NCI-H82 (cell line): ENCODE data around the gene NCK2.

Experiments
- DNase-seq: peaks from one replicate; lab custom pipeline; 2025; lab: John Stamatoyannopoulos, UW

The NCK2 gene

GRCh38 chr2:105814291-105814940 lies 69.7 kb downstream of the NCK2 start:
- DNase-seq, result no peak

- no peak for DNase-seq
These were observed 70.7 kb downstream of the NCK2 start for GRCh38 chr2:105815401-105815800.

- DNase-seq, result no peak
These were observed 75.4 kb downstream of the NCK2 start for GRCh38 chr2:105820151-105820550.

- DNase-seq, result no peak
These were observed 76.0 kb downstream of the NCK2 start for GRCh38 chr2:105820691-105821090.

- no peak for DNase-seq
These were observed 76.9 kb downstream of the NCK2 start for GRCh38 chr2:105821428-105822125.

- DNase-seq, result no peak
These were observed 77.5 kb downstream of the NCK2 start for GRCh38 chr2:105822186-105822585.

DNA sequence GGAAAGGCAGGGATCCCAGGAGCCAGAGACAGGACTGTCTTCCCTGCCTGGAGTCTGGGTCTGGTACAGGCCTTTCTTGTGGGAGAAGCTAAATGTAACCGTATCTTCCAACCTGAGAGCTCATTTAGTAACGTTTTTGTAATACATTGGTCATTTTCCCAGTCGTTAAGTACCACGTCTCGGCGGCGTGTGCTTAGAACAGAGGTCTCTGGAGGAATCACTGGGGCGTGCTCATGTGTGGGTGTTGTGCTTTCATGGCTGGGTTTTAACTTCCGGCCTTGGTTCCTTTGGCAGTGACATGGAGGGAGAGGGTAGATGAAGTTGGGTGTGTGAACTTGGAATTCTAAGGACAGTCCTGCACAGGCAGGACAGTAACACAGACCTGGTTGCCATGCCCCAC lies 79.7 kb downstream of the NCK2 start:
- no peak for DNase-seq

- no peak for DNase-seq
These were observed 82.8 kb downstream of the NCK2 start for GRCh38 chr2:105827351-105828096.

DNA sequence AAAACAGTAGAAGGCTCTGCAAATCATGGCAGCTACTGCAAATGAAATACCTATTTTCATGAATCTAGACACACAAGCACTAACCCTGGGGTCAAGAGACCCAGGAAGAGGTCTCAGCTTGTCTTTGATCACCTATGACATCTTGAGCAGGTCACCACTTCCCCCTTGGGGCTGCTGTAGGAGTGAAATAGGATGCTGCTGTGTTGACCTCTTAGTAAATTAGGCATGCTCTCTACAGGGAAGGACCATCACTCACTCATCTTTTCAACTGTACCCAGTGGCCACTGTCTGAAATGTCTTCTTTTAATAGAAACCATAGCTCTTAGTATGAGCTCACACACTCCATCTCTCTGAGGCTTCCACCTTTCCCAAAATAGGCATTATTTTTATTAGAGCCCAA lies 83.8 kb downstream of the NCK2 start:
- DNase-seq, result no peak

- no peak for DNase-seq
These were observed 90.2 kb downstream of the NCK2 start for GRCh38 chr2:105834931-105835330.

- DNase-seq, result no peak
These were observed 91.6 kb downstream of the NCK2 start for GRCh38 chr2:105836341-105836740.

GRCh38 chr2:105836840-105837692 lies 92.4 kb downstream of the NCK2 start:
- no peak for DNase-seq

DNA sequence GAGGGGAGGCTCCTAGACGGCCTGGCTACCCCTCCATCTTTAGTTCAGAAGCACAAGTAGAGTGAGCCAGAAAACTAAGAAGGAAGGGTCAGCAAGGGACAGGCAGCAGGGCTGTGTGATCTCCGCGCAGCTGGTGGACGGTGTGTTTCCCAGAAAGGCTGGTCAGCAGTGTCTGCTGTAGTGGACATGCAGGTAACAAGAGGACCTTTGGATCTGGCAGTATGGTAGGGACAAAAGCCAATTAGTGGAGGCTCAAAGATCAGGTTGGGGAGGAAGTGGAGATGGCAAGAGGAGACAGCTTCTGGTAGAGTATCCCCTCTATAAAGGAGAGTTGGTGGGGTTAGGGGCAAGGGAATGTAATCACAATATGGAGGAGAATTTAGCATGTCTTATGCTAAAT lies 95.1 kb downstream of the NCK2 start:
- DNase-seq, result no peak

DNA sequence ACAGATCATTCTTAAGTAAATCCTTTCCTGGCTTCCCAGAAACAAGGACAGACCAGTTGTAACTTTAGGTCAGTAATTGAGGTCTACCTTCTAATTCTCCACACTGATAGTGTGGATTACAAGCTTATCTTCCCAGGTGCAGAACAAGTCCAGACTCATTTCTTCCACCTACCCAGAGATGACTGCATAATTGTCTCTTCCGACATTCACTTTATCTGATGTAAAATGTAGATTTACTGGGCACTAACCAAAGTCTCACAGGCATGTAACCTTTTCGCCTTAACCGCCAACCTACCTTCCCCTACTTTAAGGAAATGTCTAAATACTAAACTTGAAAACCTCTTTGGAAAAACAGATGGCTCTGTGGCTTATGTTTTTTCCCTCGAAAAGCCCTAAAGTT lies 96.2 kb downstream of the NCK2 start:
- no peak for DNase-seq

DNA sequence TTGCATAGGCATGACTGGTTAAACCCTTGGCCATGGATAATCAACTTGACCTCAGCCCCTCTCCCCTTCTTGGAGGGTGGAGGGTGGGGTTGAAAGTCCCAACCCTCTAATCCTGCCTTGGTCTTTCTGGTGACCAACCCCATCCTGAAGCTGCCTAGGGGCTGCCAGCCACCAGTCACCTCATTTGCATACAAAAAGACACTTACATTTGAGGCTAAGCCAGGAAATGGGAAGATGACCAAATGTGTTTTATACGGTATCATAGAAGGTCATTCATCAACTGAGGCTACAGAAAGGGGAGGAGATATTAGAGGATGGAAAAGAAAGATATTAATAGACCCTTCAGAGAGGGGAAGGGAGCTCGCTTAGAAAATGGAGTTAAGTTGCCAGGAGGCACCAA lies 96.8 kb downstream of the NCK2 start:
- no peak for DNase-seq

DNA sequence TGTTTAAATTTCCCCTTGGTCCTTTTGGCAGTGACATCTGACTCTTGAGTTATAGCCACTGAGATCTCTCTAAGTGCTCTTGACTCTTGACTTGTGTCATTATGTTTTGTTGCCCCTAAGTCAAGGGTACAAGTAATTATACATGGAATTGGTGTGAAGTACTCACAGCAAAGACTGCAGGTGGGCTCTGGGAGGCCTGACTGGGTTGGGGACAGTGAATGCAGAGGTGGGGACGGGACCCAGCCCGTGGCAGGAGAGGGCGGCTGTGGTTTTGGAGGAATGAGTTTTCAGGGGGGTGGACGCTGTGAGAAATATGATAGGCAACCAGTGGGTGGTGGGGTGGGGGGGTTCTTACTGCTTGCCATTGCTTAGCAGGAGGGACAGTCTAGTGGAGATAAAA lies 97.8 kb downstream of the NCK2 start:
- DNase-seq, result no peak

GRCh38 chr2:105843476-105844374 lies 99.0 kb downstream of the NCK2 start:
- no peak for DNase-seq

GRCh38 chr2:105845976-105846375 lies 101.3 kb downstream of the NCK2 start:
- DNase-seq, result no peak

DNA sequence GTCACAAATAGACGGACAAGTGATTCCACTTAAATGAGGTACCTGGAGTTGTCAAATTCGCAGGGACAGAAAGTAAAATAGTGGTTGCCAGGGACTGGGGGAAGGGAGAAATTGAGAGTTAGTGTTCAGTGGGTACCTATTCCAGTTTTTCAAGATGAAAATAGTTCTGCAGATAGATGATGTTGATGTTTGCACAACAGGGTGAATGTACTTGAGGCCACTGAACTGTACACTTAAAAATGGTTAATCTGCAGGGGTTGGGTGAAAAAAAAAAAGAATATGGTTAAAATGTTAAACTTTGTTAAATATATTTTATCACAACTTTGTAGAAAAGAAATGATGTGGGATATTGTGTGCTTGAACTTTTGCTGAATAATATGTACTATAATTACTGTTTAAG lies 102.3 kb downstream of the NCK2 start:
- no peak for DNase-seq

DNA sequence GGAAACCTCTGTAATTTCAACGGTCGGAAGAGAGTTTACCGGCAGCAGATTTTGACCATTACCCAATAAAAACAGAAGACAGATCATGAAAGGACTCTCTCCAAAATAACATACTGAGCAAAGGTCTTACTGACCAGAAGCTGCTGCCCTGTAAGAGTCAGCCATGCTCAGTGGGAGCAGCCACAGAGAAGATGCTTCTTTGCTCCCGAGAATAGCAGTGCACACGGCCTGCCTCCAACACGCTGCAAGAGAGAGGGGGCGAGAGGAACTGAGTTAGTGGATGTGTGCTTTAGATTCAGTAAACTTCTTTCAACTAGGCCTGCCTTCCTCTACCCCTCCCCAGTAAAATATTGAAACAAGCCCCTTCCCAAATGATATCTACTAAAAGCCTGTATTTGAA lies 103.7 kb downstream of the NCK2 start:
- no peak for DNase-seq
